ENCODE measurements around the gene RDH8.

RDH8 gene

DNA sequence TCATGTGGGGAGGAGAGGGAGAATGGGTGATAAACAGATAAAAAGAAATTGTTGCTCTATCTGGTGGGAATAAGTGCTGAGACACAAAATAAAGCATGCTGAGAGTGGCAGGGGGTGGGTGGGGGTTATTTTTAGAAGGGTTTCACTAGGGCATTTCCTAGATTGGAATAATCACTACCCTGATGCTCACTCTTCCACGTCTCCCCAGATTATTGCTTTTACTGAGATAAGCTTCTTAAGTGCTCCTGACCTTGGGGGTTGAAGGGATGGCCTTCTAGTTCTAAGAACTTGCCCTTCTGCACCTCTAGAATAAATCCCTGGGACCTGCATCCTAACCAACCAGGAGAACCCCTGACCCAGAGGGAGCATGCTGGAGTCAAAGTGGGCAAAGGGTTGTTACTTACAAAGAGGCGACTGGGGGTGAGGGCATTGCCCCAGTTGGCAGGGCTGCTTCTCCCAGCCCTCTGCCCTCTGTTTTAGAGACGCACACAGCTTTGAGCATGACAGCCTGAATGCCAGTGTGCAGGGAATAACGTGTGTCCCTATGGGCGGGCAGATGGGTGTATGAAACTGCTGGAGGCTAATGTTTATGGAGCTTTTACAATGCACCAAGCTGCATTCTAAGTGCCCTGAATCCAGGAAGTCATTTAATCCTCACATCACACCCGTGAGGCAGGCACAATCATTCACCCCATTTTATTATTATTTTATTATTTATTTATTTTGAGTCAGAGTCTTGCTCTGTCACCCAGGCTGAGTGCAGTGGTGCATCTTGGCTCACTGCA lies 743 bp downstream of the RDH8 start:
- no peak for ATAC-seq
- no peak for TF ChIP-seq ZNF70 (CRISPR knock-in tag; IDR thresholded peaks at IDR 0.05)
- TF ChIP-seq TOX (CRISPR knock-in tag; IDR thresholded peaks at IDR 0.05; ENCODE audit: borderline replicate concordance), result no peak
- TF ChIP-seq ZNF8 (CRISPR knock-in tag; IDR thresholded peaks at IDR 0.05), result no peak
- no peak for TF ChIP-seq ESRRG (CRISPR knock-in tag; IDR thresholded peaks at IDR 0.05)
- no peak for TF ChIP-seq SNAI2 (CRISPR knock-in tag; IDR thresholded peaks at IDR 0.05)
- TF ChIP-seq ZFP3 (CRISPR knock-in tag; IDR thresholded peaks at IDR 0.05), result no peak
- no peak for TF ChIP-seq RARB (CRISPR knock-in tag; IDR thresholded peaks at IDR 0.05)
- no peak for TF ChIP-seq ARNTL (CRISPR knock-in tag; IDR thresholded peaks at IDR 0.05; ENCODE audit: borderline replicate concordance, low read depth)
- TF ChIP-seq ISL1 (CRISPR knock-in tag; IDR thresholded peaks at IDR 0.05), result no peak
- TF ChIP-seq, protein P1, sequence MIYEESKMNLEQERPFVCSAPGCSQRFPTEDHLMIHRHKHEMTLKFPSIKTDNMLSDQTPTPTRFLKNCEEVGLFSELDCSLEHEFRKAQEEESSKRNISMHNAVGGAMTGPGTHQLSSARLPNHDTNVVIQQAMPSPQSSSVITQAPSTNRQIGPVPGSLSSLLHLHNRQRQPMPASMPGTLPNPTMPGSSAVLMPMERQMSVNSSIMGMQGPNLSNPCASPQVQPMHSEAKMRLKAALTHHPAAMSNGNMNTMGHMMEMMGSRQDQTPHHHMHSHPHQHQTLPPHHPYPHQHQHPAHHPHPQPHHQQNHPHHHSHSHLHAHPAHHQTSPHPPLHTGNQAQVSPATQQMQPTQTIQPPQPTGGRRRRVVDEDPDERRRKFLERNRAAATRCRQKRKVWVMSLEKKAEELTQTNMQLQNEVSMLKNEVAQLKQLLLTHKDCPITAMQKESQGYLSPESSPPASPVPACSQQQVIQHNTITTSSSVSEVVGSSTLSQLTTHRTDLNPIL (CRISPR knock-in tag; IDR thresholded peaks at IDR 0.05; ENCODE audit: low read depth), result no peak
- no peak for TF ChIP-seq ZC3H10 (CRISPR knock-in tag; IDR thresholded peaks at IDR 0.05)

DNA sequence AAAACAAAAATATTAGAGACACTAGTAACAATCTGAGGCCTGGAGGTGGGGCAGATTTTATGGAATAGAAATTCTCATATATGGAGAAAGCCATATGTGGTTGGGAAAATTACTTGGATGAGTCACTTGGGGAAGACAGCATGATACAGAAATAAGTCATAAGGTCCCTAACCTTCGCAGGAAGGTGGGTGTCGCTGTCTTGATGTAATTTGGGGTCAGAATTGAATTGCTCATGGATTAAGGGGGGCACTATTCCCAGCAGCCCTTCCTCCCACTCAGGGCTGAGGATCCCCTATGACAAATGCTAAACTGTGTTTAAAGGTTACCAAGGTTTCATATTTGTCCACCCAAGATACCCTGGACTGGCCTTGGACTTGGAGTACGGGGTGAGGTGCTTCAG lies 5.0 kb downstream of the RDH8 start:
- no peak for TF ChIP-seq ZFP3 (CRISPR knock-in tag; IDR thresholded peaks at IDR 0.05)
- no peak for TF ChIP-seq ESRRG (CRISPR knock-in tag; IDR thresholded peaks at IDR 0.05)
- TF ChIP-seq ZC3H10 (CRISPR knock-in tag; IDR thresholded peaks at IDR 0.05), result no peak
- no peak for TF ChIP-seq ISL1 (CRISPR knock-in tag; IDR thresholded peaks at IDR 0.05)
- TF ChIP-seq, protein P1 (CRISPR knock-in tag; IDR thresholded peaks at IDR 0.05; ENCODE audit: low read depth), result no peak
- TF ChIP-seq ZNF8 (CRISPR knock-in tag; IDR thresholded peaks at IDR 0.05), result no peak
- TF ChIP-seq, protein P2, sequence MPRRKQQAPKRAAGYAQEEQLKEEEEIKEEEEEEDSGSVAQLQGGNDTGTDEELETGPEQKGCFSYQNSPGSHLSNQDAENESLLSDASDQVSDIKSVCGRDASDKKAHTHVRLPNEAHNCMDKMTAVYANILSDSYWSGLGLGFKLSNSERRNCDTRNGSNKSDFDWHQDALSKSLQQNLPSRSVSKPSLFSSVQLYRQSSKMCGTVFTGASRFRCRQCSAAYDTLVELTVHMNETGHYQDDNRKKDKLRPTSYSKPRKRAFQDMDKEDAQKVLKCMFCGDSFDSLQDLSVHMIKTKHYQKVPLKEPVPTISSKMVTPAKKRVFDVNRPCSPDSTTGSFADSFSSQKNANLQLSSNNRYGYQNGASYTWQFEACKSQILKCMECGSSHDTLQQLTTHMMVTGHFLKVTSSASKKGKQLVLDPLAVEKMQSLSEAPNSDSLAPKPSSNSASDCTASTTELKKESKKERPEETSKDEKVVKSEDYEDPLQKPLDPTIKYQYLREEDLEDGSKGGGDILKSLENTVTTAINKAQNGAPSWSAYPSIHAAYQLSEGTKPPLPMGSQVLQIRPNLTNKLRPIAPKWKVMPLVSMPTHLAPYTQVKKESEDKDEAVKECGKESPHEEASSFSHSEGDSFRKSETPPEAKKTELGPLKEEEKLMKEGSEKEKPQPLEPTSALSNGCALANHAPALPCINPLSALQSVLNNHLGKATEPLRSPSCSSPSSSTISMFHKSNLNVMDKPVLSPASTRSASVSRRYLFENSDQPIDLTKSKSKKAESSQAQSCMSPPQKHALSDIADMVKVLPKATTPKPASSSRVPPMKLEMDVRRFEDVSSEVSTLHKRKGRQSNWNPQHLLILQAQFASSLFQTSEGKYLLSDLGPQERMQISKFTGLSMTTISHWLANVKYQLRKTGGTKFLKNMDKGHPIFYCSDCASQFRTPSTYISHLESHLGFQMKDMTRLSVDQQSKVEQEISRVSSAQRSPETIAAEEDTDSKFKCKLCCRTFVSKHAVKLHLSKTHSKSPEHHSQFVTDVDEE (CRISPR knock-in tag; IDR thresholded peaks at IDR 0.05), result no peak
- TF ChIP-seq PPARA (CRISPR knock-in tag; IDR thresholded peaks at IDR 0.05; ENCODE audit: borderline replicate concordance), result no peak
- TF ChIP-seq CSDC2 (CRISPR knock-in tag; IDR thresholded peaks at IDR 0.05), result no peak
- no peak for TF ChIP-seq OSR1 (CRISPR knock-in tag; IDR thresholded peaks at IDR 0.05)
- ATAC-seq, result no peak; the same call in 2 of the 3 replicates

DNA sequence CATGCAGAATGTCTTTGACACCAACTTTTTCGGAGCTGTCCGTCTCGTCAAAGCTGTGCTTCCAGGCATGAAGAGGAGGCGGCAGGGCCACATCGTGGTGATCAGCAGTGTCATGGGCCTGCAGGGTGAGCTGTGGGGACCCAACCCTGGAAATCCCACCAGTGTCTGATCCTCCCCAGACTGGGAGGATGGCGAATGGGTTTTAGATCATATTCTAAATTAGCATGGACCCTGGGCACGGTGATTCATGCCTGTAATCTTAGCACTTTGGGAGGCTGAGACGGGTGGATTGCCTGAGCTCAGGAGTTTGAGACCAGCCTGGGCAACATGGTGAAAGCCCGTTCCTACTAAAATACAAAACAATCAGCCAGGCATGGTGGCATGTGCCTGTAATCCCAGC lies 5.5 kb downstream of the RDH8 start:
- no peak for ATAC-seq
- no peak for TF ChIP-seq ZNF70 (CRISPR knock-in tag; IDR thresholded peaks at IDR 0.05)
- no peak for TF ChIP-seq OSR1 (CRISPR knock-in tag; IDR thresholded peaks at IDR 0.05)
- TF ChIP-seq BACH2 (CRISPR knock-in tag; IDR thresholded peaks at IDR 0.05; ENCODE audit: borderline replicate concordance), result no peak

DNA sequence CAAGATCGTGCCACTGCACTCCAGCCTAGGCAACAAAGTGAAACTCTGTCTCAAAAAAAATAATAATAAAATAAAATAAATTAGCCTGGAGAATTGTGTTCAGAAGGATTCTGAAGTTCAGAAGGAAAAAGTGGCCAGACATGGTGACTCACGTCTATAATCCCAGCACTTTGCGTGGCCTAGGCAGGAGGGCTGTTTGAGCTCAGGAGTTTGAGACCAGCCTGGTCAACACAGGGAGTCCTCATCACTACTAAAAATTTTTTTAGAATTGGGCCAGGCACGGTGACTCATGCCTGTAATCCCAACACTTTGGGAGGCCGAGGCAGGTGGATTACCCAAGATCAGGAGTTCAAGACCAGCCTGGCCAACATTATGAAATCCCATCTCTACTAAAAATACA lies 6.0 kb downstream of the RDH8 start:
- TF ChIP-seq OSR1 (CRISPR knock-in tag; IDR thresholded peaks at IDR 0.05) (no peak), ZFP3 (CRISPR knock-in tag; IDR thresholded peaks at IDR 0.05) (no peak), ZC3H10 (CRISPR knock-in tag; IDR thresholded peaks at IDR 0.05) (no peak), BACH2 (CRISPR knock-in tag; IDR thresholded peaks at IDR 0.05; ENCODE audit: borderline replicate concordance) (no peak), TOX (CRISPR knock-in tag; IDR thresholded peaks at IDR 0.05; ENCODE audit: borderline replicate concordance) (no peak), ZNF565 (CRISPR knock-in tag; conservative IDR thresholded peaks at IDR 0.05; ENCODE audit: low read depth) (no peak), PPARA (CRISPR knock-in tag; IDR thresholded peaks at IDR 0.05; ENCODE audit: borderline replicate concordance) (no peak)
- TF ChIP-seq, protein P3, sequence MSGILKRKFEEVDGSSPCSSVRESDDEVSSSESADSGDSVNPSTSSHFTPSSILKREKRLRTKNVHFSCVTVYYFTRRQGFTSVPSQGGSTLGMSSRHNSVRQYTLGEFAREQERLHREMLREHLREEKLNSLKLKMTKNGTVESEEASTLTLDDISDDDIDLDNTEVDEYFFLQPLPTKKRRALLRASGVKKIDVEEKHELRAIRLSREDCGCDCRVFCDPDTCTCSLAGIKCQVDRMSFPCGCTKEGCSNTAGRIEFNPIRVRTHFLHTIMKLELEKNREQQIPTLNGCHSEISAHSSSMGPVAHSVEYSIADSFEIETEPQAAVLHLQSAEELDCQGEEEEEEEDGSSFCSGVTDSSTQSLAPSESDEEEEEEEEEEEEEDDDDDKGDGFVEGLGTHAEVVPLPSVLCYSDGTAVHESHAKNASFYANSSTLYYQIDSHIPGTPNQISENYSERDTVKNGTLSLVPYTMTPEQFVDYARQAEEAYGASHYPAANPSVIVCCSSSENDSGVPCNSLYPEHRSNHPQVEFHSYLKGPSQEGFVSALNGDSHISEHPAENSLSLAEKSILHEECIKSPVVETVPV (CRISPR knock-in tag; IDR thresholded peaks at IDR 0.05), result no peak
- TF ChIP-seq, protein P1 (CRISPR knock-in tag; IDR thresholded peaks at IDR 0.05; ENCODE audit: low read depth), result no peak
- TF ChIP-seq, protein P4, sequence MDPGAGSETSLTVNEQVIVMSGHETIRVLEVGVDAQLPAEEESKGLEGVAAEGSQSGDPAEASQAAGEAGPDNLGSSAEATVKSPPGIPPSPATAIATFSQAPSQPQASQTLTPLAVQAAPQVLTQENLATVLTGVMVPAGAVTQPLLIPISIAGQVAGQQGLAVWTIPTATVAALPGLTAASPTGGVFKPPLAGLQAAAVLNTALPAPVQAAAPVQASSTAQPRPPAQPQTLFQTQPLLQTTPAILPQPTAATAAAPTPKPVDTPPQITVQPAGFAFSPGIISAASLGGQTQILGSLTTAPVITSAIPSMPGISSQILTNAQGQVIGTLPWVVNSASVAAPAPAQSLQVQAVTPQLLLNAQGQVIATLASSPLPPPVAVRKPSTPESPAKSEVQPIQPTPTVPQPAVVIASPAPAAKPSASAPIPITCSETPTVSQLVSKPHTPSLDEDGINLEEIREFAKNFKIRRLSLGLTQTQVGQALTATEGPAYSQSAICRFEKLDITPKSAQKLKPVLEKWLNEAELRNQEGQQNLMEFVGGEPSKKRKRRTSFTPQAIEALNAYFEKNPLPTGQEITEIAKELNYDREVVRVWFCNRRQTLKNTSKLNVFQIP (CRISPR knock-in tag; IDR thresholded peaks at IDR 0.05; ENCODE audit: borderline replicate concordance, low read depth), result no peak
- TF ChIP-seq, protein P2 (CRISPR knock-in tag; IDR thresholded peaks at IDR 0.05), result no peak
- ATAC-seq, result no peak

Data from SK-N-SH treated with all-trans-retinoic acid at 6 μM for 48 hours (cell line).